AG09309 (cell line): ENCODE results near the gene PPP1R1B.

Experiments used
- DNase-seq: peaks from one replicate; pipeline ENCODE4 v3.0.0-alpha.2; 2010; ENCODE audit warnings: low read depth
- H3K4me3 ChIP-seq: 2 replicates; pipeline ENCODE4 v1.5.1; 2011; ENCODE audit warnings: mild to moderate bottlenecking, low read depth, low read length, moderate library complexity; ENCODE audit not compliant: control insufficient read depth
- CTCF ChIP-seq: IDR thresholded peaks from 2 replicates; pipeline ENCODE4 v1.5.1; 2011; ENCODE audit warnings: mild to moderate bottlenecking, low read depth, low read length, inconsistent platforms; ENCODE audit not compliant: insufficient read depth, control insufficient read depth; ENCODE audit errors: missing control alignments

The PPP1R1B gene

GRCh38 chr17:39608142-39608981 is 18.4 kb upstream of the PPP1R1B start:
- TF ChIP-seq CTCF, result no peak
- no peak overlapping the region for H3K4me3 ChIP-seq
- no peak for DNase-seq

- TF ChIP-seq CTCF, result no peak
- DNase-seq, result no peak
These were observed 17.2 kb upstream of the PPP1R1B start for GRCh38 chr17:39609416-39610025.

DNA sequence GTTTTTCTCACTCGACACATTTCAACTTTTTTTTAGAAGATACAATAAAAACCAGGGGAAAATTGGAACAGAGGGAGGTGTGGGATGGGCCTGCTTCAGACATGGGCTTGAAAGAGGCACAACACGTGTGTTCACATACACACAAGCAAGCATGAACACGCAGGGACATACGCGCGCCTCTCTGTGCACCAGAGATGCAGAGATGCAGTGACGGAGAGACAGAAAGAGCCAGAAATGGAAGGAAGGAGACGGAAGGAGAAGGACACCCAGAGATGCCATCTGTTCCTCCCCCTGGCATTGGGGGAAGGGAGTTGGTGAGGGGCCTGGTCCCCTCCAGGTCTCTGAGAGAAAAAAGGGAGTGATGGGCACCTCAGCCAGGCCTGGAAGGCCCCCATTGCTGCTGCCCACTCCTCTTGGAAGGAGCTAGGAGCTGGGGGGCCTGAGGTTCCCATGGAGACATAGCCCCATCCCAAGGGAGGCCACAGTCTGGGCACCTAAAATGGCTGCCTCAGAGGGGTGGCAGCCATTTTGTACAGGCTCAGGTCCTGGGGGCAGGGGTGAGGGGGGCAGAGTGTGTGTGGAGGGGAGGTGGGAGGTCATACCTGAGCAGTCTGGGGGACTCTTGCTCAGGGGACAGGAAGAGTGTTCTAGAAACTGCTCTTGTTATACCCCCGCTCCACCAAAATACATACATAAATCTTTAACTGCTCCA is 15.2 kb upstream of the PPP1R1B start:
- TF ChIP-seq CTCF, result no peak

More at GRCh38 chr17:39609416-39610025, 17.2 kb upstream of the PPP1R1B start:
- H3K4me3 ChIP-seq, result no peak overlapping the region

GRCh38 chr17:39612291-39612894 is 14.4 kb upstream of the PPP1R1B start:
- no peak for TF ChIP-seq CTCF
- no peak for DNase-seq
- H3K4me3 ChIP-seq, result no peak overlapping the region

More for the DNA sequence above, 15.2 kb upstream of the PPP1R1B start:
- H3K4me3 ChIP-seq, result no peak overlapping the region
- no peak for DNase-seq

- TF ChIP-seq CTCF, result no peak
- no peak overlapping the region for H3K4me3 ChIP-seq
- DNase-seq, result no peak
These were observed 13.8 kb upstream of the PPP1R1B start for GRCh38 chr17:39612935-39613464.

- no peak for TF ChIP-seq CTCF
- no peak for DNase-seq
- H3K4me3 ChIP-seq, result no peak overlapping the region
These were observed 12.1 kb upstream of the PPP1R1B start for GRCh38 chr17:39614545-39615157.
